ENCODE results near the gene TRAF2.

Gene TRAF2

GRCh38 chr9:136964833-136965422, 78.6 kb downstream of the TRAF2 start:
- DNase-seq = no peak

- DNase-seq = no peak
These were observed 79.6 kb downstream of the TRAF2 start for GRCh38 chr9:136965771-136966484.

- no peak for DNase-seq
These were observed 82.2 kb downstream of the TRAF2 start for GRCh38 chr9:136968333-136969127.

- DNase-seq = no peak
These were observed 82.8 kb downstream of the TRAF2 start for GRCh38 chr9:136969150-136969549.

GRCh38 chr9:136969774-136970173, 83.5 kb downstream of the TRAF2 start:
- DNase-seq = no peak

GRCh38 chr9:136970361-136970760, 84.0 kb downstream of the TRAF2 start:
- DNase-seq = no peak

GRCh38 chr9:136971746-136972145, 85.4 kb downstream of the TRAF2 start:
- DNase-seq = no peak

GRCh38 chr9:136972335-136972734, 86.0 kb downstream of the TRAF2 start:
- no peak for DNase-seq

- DNase-seq = no peak
These were observed 86.4 kb downstream of the TRAF2 start for GRCh38 chr9:136972743-136973142.

GRCh38 chr9:136973618-136974617, 87.6 kb downstream of the TRAF2 start:
- DNase-seq = no peak

- DNase-seq = no peak
These were observed 88.7 kb downstream of the TRAF2 start for GRCh38 chr9:136974817-136975535.

- no peak for DNase-seq
These were observed 89.3 kb downstream of the TRAF2 start for GRCh38 chr9:136975644-136976043.

Data from NCI-H2081 treated with DMSO at 0.1 percent for 48 hours (cell line).